GM19043 (cell line): ENCODE results near the gene CDH4.

ENCODE experiments used
- ATAC-seq: cut with Tn5 transposase; IDR thresholded peaks from one replicate; pipeline ENCODE4 v1.9.1; 2021; ENCODE audit warnings: low read depth; ENCODE audit not compliant: unreplicated experiment

The CDH4 gene

DNA sequence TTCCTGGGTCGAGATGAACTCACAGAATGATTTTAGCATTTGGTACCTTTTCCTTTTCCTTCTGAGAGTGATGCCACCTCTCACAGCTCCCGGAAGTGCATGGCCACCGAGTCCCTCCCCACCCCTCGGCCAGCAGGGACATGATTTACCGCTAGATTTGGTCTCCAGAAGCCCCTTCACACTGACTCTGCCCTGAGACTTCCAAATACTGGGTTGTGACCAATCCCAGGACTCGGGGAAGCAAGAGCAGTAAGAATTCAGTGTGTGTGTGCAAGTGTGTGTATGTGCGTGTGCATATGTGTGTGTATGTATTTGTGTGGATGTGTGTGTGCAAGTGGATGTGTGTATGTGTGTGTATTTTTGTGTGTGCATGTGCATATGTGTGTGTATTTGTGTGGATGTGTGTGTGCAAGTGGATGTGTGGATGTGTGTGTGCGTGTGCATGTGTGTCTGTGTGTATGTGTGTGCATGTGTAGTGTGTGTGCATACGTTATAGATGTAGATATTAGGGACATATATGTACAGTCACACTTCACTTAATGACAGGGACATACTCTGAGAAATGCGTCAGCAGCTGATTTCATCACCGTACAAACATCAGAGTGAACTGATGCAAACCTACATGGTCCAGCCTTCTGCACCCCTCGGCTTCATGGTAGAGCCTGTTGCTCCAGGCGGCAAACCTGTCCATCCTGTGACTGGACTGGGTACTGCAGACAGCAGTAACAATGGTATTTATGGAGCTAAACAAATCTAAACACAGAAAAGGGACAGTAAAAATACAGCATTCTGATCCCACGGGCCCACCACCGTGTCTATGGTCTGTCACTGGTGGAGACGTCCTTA, 439.2 kb downstream of the CDH4 start:
- ATAC-seq: no peak

DNA sequence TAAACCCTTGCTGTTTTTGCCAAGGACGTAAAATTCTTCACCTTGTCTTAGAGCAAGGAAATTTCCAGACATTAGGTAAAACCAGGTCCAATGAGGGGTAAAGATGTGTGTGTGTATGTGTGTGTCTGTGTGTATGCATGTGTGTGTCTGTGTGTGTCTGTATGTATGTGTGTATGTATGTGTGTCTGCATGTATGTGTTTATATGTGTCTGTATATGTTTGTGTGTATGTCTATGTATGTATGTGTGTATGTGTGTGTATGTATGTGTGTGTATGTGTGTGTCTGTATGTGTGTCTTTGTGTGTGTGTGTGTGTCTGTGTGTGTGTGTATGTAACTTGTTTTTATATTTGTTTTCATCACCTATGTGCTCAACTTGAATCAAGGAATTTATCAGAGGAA, 439.9 kb downstream of the CDH4 start:
- ATAC-seq: no peak

DNA sequence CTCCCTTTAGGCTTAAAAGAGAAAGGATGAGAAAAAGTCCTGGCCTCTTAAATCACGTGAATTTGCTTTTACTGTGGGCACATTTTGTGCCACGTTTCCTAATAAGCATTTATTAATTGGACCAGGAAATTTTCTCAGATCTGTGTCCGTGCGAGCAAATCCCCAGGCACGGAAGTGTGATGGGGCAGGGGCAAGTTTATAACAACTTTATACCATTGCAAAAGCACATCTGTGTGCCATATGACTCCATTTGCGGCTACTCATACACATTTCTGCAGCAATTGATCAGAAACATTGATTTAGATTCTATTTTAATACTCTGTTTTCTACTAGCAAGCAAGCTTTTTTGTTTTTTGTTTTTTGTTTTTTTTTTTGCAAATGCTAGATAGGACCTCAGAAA, 440.4 kb downstream of the CDH4 start:
- ATAC-seq: no peak

DNA sequence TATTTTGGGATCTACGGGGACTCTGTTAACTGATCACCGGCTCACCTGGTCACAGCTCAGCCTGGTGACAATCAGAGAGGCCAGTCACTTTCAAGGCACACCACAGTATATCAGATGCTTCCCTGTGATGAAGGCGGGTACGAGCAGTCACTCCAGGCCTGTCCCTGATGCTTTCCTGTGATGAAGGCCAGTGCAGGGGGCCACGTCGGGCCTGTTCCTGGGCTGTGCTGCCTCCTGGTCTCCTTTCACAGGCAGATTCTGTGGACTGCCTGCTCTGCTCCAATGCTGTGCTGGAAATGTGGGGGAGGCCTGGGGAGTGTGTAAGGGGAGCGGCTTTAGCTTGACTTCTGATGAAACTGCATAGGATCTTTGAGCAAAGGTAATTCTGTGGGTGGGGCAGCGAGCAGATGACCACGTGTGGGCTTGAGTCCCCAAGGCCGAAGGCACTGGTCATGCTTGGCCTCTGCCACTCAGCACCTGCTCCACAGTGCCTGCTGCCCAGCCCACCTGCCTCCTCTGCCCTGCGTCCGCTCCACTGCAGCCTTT, 441.1 kb downstream of the CDH4 start:
- ATAC-seq: no peak

DNA sequence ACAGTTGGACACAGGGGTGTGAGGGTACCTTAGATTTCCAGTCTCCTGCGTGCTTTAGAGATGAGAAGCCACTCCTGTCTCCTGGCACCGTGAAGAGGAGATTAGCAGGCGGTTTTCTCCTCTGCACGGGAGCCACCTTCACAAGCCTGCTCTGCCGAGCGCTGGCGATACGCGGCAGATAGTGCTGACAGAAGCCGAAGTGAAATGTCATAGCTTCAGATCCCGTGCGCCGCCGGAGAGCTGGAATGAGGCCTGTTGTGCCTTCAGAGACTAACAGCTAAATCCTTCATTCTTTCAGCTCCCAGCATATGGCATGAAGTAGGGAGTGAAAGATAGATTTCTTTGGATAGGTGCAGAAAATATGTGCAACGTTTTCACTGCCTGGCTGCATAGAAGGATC, 442.6 kb downstream of the CDH4 start:
- no peak for ATAC-seq

DNA sequence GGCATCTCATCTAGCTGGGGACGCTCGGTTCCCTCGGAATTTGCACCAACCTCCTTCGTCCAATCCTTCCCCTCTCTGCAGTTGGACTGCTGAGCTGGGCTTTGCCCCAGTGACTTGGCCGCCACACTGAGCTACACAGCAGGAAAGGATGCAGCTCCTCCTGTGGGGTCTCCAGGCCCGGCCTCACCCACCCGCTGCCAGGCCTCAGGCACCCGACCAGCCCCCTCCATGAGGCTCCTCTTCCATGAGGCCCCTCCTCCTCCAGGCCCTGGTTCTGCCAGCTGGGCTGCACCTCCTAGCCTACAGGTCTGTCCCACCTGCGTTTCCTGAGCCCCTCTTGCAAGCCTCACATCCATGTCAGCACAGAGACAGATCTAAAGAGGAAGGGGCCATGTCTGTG, 443.7 kb downstream of the CDH4 start:
- ATAC-seq: no peak

DNA sequence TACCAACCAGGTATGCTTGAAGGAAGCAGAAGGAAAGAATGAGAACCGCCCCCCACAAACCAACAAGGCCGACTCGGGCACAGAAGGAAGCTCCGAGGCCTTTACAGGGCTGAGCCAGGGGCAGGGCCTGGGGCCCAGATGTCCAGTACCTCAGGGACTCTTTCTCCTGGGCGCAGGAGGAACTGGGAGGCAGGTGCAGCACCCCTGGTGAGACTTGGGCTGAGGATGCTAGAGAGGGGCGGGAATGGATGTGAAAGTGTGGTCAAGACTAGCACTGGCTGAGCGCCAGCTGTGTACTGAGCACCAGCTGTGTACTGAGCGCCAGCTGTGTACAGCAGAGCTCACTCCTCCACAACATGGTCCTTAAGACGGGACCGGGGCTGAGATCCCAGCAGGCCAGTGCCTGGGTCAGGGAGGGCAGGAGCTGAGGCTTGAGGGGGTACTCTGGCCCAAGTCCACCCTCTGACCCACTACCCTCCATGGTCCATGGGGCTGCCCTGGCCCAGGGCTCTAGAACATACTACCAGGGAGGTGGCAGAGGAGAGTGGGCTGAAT, 444.2 kb downstream of the CDH4 start:
- no peak for ATAC-seq

DNA sequence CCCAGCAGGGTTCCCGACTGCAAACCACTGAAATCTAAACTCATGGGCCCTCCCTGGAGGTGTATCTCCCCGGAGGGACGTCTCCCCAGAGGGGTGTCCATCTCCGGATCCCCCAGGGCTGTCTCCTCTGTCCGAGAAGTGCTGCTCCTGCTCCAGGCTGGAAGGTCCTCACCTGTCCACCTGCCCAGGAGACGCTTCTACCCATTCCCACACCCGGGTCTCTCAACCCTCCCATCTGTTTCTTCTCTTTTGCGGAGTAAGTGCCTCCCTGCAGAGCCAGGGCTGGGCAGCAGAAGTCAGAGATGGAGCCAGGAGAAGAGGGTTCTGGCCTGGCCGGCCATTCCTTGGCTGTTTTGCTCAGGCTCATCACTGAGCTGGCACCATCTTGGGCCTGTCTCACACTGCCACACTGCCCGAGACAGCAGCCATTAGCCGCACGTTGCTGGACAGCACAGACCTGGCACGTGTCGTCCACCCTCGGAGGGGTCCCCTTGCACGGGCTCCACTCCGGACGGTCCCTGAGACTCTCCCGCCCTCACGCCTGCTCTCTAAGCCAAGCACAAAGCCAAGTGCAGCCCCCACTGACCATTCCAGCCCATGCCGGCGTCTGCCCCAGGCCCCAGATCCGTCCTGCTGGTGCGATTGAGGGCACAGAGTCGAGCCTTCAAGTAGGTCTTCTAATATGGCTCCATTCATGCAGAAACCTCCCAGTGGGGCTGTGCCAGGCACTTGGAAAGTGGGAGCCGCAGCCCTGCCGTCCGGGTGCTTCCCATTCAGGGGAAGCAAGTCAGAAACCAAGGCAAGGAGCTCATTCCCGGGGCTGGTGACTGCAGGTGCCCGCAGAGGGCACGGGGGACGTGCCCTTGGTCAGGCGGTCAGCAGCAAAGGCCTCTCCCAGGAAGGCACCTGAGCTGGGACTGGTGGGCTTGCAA, 445.9 kb downstream of the CDH4 start:
- no peak for ATAC-seq

DNA sequence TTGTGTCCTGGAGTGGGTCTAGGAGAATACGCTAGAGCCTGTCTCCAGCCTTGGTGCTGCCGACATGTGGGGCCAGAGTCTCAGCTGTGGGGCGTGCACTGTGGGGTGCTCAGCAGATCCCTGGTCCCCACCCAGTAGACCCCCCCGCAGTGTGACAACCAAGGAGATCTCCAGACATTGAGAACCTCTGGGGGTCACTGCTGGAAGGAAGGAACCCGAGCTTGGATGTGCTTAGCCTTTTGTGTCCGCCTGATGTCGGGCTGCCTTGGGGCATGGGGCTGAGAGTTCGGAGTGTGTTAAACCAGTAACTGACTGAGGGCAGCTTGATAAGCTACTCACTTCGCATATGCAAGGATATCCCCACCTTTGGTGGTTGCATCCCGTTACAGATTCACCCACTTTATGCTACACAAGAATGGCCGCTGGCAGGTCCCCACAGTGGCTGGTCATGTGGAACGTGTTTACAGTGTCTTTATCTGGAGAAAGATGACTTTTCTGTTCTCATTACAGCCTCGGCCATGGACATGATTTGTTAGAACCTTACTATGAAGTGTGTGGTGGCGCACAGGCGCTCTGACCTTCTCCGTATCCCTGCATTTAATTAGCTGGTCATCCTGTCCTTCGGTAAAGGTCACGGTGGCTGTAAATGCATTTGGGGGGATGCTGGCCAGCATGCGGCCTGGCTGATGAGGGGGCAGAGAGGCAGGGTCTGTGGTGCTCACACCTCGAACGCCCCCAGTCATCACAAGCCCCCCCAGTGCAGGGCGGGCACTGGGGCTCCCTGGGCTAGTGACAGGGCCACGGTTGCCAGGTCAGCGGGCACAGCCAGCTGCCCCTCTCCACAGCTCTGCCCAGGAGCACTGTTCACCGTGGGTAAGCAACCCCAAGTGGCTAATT, 446.8 kb downstream of the CDH4 start:
- ATAC-seq: no peak

DNA sequence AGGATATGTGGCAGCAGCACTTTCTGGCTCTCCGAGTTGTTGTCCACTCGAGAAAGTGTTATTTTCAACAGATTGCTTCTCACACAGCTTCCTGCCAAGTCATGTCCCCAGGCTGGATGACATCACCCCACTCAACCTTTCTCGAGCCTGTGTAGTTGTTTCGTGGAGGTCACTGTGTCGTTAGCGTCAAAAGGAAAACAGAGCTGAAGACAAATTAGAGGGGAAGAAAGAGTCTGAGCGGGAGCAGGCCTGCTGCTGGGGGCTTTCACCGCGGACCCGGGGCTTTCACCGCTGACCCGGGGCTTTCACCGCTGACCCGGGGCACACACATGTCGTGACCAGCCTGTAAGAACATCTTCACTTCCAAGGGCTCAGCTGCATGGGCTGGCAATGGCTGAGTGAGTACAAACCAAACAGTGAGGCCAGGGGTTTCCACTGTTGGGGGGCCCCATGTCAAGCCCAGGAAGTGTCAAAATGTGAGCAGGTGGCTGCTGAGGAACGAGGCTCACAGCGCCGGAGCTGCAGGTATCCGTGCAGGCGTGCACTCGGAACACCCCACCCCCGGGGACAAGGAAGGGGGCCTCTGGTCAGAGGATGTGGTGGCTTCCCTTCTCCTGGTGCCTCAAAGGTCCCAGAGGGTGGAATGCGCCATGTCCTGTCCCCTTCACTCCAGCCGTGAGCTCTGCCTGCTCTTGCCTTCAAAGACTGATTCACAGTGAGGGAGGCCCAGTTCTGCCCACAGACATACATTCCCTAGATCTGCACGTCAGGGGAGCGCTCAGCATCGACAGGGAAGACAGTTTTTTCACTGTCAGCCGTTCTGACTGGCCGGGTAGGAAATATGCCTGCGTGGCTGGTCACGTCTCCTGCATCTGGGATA, 447.7 kb downstream of the CDH4 start:
- no peak for ATAC-seq

DNA sequence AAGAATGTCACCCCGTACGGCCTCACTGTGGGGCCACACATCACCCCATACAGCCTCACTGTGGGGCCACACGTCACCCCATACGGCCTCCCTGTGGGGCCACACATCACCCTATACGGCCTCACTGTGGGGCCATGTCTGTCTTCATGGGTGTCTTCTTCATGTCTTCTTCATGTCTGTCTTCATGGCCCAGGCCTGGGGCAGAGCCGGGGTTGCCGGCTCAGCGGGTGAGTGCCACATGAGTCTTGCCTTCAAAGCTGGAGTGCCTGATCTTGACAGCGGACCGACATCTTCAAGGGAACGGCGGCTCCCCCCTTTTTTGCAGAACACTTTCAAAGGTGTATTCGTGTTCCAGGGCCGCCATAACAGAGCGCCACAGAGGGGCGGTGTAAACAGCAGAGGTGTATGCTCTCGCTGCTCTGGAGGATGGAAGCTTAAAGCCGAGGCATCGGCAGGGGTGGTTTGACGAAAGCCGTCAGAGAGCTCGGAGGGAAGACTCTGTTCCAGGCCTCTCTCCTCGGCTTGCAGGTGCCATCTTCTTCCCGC, 448.6 kb downstream of the CDH4 start:
- no peak for ATAC-seq

DNA sequence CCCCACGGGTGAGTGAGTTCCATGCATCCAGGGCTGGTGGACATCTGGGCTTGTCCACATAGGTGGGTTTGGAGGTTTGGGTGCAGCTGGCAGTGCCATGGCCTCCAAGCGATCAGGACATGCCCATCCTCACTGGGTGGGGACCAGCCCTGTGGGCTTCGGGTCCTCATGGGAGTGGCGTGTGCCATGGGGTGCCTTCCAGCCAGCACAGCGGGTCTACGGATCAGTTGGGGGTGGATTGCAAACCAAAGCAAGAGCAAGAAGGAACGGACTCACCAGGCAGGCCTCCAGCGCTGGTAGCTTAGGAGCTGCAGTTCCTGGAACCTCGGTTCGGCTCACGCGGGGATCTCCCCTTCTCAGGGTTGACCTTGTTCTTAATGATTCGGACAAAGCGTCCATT, 449.3 kb downstream of the CDH4 start:
- no peak for ATAC-seq

DNA sequence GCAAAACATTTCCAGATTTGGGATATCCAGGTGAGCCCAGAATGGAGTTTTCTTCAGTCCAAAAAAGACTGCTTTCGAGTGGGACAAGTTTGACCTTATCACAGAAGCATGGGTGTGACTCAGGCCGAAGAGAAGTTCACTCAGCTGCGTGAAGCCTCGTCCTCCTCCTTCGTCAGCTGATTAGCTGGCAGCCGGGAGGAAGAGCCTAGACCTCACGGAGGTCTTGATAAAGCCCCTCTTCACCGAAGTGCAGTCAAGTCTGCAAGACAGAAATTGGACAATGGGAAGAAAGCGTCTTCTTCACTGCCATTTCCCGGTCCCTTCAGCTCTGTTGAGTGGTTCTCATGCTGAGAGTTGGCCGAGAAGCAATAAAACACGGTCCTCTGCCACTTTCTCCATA, 449.7 kb downstream of the CDH4 start:
- ATAC-seq: no peak

DNA sequence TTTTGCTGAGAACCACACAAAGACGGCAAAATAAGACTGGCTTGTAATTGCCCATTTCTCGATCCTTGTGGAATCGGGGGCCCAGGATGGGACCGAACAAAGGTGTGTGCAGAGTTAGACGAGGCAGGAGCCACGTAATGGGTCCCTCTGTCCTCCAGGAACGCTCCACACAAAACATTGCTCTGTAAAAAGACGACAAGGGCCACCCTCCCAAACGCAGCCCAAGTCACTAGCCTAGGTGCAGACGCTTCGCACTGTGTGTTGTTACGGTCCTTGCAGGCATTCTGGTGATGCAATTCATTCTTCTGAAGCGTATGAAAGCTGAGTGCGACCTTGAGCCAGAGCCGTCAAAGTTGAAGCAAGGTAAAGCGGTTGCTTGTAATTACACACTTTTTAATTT, 450.2 kb downstream of the CDH4 start:
- no peak for ATAC-seq

DNA sequence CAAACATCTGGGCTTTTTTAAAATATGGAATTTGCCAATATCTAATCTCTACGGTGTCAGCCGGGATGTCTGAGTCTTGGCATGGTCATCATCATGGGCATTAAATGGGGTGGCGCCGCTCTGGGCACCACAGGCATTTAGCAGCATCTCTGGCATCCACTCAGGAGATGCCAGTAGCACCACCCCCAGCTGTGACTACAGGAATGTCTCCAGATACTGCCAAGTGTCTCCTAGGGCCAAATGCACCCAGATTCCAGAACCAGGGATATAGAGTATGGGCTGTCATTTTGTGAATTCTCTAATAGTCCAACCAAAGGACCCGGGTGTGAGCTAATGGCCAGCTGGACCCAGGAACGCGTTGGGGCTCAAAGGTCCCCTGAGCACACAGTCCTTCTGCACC, 452.6 kb downstream of the CDH4 start:
- no peak for ATAC-seq

DNA sequence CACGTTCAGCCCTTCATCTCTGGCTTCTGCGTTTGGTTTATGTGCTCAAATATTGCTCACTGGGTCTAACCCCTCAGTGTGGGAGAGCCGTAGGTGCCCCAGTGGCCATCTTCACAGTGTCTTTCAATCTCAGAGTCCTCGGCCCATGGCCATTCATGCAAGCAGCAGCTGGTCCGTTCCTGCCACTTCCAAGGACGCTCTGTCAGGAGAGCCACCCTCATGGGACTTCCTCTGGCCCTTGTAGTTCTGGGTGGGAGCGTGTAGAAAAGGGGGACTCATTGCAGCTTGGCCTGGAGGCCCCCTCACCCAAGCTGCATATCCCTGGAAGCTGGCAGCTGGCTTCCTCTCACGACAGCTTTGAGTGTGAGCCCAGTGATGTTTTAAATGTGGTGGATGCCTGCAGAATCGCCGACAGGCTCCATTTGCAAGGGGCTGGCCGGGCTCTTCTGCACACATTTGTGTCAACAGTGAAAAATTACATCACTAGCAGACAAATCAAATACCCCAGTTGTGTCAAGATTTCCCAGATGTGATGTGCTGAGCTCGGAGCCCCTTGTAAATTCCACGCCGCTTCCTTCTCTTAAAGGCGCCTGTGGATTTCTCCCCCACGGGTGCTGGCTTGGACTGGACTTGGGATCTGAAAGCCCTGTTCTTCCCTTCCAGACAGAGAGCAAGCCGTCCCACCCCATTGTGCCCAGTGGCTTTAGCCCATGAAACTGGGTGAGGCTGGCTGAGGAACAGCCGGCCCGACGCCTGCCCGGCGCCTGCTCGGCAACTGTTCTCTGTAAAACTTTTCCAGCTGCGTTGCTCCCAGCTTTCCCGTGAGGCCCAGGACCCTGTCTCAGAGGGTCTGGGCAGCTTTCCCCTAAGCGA, 453.6 kb downstream of the CDH4 start:
- no peak for ATAC-seq

DNA sequence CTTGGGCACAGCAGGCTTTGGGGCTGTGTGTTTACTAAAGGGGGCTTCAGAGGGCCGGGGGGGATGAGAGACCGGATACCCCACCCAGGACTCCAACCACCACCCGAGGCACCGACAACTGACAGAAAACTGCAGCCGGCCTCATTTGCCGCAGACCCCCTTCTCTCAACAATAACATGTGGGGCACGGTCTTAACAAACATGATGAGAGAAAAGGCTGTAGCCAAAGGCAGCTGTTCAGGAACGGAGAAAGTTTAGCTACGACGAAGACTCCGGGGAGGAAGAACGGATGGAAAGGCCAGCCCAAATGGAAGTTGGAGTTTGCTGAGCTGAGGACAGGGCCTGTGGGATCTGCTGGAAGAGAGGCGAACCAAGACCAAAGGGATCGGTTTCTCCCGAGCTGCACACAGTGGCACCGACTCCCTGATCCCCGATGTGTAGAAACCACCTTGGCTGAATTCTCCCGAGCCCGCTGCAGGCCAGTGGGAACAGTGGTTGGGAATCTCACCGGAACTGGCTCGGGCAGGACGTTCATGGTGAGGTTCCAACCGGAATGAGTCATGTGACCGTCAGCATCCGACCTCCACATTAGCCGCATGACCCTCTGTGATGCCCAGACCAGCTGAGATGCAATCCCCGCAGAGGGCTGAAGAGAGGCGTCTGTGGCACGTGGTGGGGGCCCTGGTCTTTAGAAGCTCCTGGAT, 454.3 kb downstream of the CDH4 start:
- ATAC-seq: no peak
